ENCODE results near the gene PSG3.
"Not testable (repeated sequence)": the region's sequence is repeated elsewhere in the genome, so short reads cannot be mapped to it uniquely, and the experiment has no call there.

Gene PSG3

GRCh38 chr19:42740381-42740780, at the start of gene PSG3:
Gene PSG3, minus strand, starts transcription at chr19:42740481. Its CDS starts 97 bp downstream, at chr19:42740384.
- not testable (repeated sequence) for DNase-seq

- not testable (repeated sequence) for DNase-seq
Observed at GRCh38 chr19:42788766-42789165, 48.5 kb upstream of the PSG3 start.

- not testable (repeated sequence) for DNase-seq
Observed at GRCh38 chr19:42787766-42788165, 47.5 kb upstream of the PSG3 start.

- DNase-seq: peak; percentile 65
Observed at GRCh38 chr19:42776750-42777612, 36.7 kb upstream of the PSG3 start.

- DNase-seq: not testable (repeated sequence)
Observed at GRCh38 chr19:42774510-42775158, 34.4 kb upstream of the PSG3 start.

GRCh38 chr19:42767319-42767718, 27.0 kb upstream of the PSG3 start:
- DNase-seq: not testable (repeated sequence)

GRCh38 chr19:42766871-42767270, 26.6 kb upstream of the PSG3 start:
- not testable (repeated sequence) for DNase-seq

- no peak for DNase-seq
Observed at GRCh38 chr19:42764836-42765235, 24.6 kb upstream of the PSG3 start.

- no peak for DNase-seq
Observed at GRCh38 chr19:42762789-42763188, 22.5 kb upstream of the PSG3 start.

- not testable (repeated sequence) for DNase-seq
Observed at GRCh38 chr19:42761924-42762295, 21.6 kb upstream of the PSG3 start.

GRCh38 chr19:42760954-42761923, 21.0 kb upstream of the PSG3 start:
- DNase-seq: peak; percentile 22

GRCh38 chr19:42758667-42759066, 18.4 kb upstream of the PSG3 start:
- peak; percentile 18 for DNase-seq

- not testable (repeated sequence) for DNase-seq
Observed at GRCh38 chr19:42752246-42752645, 12.0 kb upstream of the PSG3 start.

GRCh38 chr19:42741726-42742607, 1.7 kb upstream of the PSG3 start:
- peak; percentile 23 for DNase-seq

GRCh38 chr19:42737581-42738011, 2.7 kb downstream of the PSG3 start:
- DNase-seq: not testable (repeated sequence)

- not testable (repeated sequence) for DNase-seq
Observed at GRCh38 chr19:42728341-42728740, 11.9 kb downstream of the PSG3 start.

GRCh38 chr19:42714000-42714399, 26.3 kb downstream of the PSG3 start:
- DNase-seq: not testable (repeated sequence)

GRCh38 chr19:42712753-42713152, 27.5 kb downstream of the PSG3 start:
- DNase-seq: not testable (repeated sequence)

GRCh38 chr19:42710986-42711385, 29.3 kb downstream of the PSG3 start:
- not testable (repeated sequence) for DNase-seq

GRCh38 chr19:42697884-42698283, 42.4 kb downstream of the PSG3 start:
- DNase-seq: no peak

GRCh38 chr19:42695811-42696503, 44.3 kb downstream of the PSG3 start:
- DNase-seq: no peak

Measured in stimulated activated CD4-positive, alpha-beta T cell treated with anti-CD3 and anti-CD28 coated beads, Interleukin-15, amount 100 ng/mL, for 24 hours (primary cell).